ENCODE results near the gene CHRNA9.
"Not testable (repeated sequence)": the region's sequence is repeated elsewhere in the genome, so short reads cannot be mapped to it uniquely, and the experiment has no call there.

CHRNA9 gene

GRCh38 chr4:40392241-40392640 is 57.1 kb downstream of the CHRNA9 start:
- DNase-seq, result not testable (repeated sequence)

DNA sequence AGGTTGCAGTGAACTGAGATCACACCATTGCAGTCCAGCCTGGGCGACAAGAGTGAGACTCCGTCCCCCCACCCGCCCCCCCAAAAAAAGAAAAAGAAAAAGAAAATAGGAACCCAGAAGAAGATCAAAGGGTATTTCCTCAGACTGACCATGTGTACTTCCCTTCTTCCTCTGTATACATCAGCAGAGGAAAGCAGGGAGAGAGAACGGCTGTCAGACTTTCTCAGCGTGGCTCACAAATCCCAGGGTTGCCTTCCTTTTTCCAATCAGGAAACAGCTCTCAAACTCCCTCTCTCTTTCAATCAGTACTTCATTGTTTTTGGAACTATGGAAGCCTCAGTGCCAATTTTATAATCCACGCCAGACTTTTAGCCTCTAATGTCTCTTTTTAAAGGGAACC is 59.1 kb downstream of the CHRNA9 start:
- DNase-seq, result no peak

DNA sequence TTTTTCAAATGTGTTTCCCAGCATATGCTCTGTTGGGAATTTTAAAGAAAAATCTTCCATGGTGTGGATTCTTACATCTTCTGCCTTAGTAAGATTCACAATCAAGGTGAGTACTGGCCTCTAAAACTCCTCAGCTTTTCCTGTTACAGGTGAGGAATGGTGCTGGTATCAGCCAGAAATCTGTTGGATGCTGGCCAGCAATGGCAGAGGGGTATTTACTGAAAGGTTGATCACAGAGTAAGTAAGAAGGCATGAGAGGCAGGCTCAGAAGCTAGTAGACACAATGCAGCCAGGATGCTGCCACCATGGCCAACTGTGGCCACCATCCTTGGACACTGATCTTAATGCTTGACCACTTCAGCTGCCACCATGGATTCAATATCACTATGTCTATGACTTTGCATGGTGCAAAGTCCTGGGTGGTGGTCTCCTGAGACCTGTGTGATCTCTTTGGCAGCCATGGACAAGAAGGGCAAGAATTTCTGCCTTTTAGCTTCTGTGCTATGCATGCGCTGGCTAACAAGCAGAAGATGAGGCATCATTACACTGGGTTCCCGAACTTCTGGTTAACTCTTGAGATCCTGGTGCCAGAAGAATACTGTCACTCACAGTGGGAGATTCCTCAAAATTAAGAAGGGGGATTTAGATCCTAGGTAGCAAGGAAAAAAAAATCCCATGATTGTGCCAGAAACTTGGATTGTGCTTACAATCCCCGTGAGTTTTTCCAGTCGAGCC is 60.2 kb downstream of the CHRNA9 start:
- no peak for DNase-seq

DNA sequence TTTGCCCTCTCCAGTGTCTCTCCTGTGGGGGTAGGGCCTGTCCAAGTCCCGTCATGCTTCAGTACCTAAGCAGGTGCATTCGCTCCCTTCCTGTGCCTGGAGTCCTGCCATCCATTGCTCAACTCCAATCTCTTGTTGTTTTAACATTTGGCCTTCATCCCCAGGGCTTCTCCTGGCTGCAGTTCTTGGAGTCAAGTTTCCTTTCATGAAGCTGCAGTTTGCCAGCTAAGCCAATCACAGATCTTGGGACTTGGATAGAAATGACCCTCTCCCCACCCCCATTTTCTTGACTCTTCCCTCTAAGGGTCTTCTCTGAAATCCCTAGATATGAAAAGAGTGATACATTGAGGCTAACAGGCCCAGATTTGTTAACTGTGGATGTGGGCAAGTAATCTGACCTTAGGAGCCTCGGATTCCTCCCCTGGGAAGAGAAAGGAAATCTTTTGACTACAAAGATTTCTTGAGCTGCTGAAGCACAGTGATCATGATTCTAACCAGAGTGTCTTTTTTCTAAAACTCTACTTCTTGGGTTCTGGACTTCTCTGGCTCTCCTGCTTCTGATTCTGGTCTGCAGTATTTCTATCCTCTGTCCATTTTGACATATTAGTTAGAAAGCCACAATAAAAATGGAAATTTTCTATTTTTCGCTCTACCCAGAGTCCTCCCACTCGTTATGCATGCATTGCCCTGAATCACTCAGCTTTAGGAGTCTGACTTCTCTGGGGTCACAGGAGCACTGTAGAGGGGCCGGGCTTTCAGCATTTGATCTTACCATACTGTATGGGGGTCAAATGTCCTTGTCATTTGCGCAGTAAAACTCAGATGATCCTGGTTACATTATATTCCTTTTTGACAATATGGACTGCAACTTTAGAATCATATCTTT is 61.0 kb downstream of the CHRNA9 start:
- DNase-seq, result no peak

DNA sequence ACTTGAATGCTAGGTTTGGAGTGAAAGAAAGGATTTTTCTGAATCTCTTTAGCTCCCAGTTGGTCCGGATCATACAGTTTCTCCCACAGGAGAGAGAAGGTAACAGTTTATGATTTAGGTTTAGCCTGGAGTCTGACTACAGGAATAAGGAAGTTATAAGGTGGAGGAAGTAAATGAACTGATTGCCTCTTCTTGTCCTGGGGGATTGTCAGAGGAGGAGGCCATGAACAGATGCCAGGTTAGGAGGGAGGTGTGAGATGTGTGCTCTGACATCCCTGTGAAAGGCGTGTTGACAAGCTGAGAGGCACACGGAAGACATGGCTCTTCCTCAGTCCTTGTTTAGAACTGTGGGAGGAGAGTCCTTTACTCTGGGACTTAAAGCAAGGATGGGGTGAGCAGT is 64.4 kb downstream of the CHRNA9 start:
- DNase-seq, result no peak

DNA sequence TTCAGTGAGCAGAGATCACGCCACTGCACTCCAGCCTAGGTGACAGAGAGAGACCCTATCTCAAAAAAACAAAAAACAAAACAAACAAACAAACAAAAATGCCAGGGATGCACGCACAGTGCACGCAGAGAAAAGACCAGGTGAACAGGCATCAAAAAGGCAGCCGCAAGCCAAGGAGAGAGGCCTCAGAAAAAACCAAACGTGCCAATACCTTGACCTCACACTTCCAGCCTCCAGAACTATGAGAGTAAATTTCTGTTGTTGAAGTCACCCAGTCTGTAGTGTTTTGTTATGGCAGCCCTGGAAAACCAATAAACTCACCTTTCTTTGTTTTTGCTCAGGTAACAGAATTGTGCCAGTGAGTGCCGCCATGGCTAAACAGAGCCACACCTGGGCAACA is 66.0 kb downstream of the CHRNA9 start:
- DNase-seq, result no peak

DNA sequence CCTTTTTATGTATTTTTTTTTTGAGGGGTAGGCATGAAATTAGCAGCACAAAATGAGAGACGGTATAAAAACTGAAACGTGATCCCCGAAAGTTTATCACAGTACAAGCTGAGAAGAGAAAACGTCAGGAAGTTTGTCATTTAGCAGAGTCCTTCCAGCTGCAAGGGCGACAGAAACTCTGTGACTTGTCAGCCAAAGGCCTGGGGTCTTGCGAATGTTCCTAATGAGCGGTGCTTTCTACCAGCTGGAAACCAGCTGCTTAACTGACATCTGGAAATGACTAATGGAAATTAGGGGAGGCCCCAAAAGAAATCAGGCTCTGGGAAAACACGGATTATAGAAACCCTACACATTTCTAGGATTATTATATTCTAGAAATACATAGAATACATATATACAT is 66.5 kb downstream of the CHRNA9 start:
- no peak for DNase-seq

- no peak for DNase-seq
Measured at GRCh38 chr4:40402556-40402955, 67.4 kb downstream of the CHRNA9 start.

GRCh38 chr4:40403081-40403480 is 67.9 kb downstream of the CHRNA9 start:
- DNase-seq, result no peak
